SK-N-SH (cell line): Measurements from ENCODE around the gene CACFD1. TPM values are rescaled to one million over a fixed set of nuclear protein-coding genes. Genes with fewer than 3 reads are reported as not detected.
A peak's percentile ranks its signal among the peaks of the same experiment; 100 is the strongest.

Experiments used
- CTCF ChIA-PET: fragments of 300-600, 350-600 bp; formaldehyde crosslinking; extraction: SDS; loops from one replicate; lab custom pipeline; 2021; lab: Yijun Ruan, JAX
- POLR2A ChIA-PET: fragments of 350-600 bp; sonication (Branson Sonifier 250); formaldehyde crosslinking; extraction: SDS; loops from one replicate; lab custom pipeline; 2020; ENCODE audit warnings: antibody characterized with exemption, inconsistent platforms; lab: Yijun Ruan, JAX
- DNase-seq: peaks from one replicate; pipeline ENCODE4 v3.0.0; 2012
- H2AFZ ChIP-seq: fragments of 200-600 bp; sonication (generic); 2 replicates; pipeline ENCODE4 v1.8.1; 2016; ENCODE audit warnings: antibody characterized with exemption, mild to moderate bottlenecking, low read depth
- H3F3A ChIP-seq: fragments of 200-600 bp; sonication (generic); replicated peaks from 2 replicates; pipeline ENCODE3; 2016; ENCODE audit warnings: antibody characterized with exemption, mild to moderate bottlenecking; ENCODE audit not compliant: insufficient read depth
- H3K27ac ChIP-seq, 2 experiments: fragments of 200-500 bp in 1 of 2; fragments of 200-600 bp in 1 of 2; sonication (Bioruptor generic) in 1 of 2; sonication (generic), shearing (Covaris generic) in 1 of 2; 2 replicates each; pipeline versions ENCODE4 v1.5.1 to v1.6.1; 2014 to 2016; ENCODE audit warnings: low read depth in 2 of 2, inconsistent platforms in 1 of 2, low read length in 1 of 2, mild to moderate bottlenecking in 1 of 2, mixed read lengths in 1 of 2
- H3K27me3 ChIP-seq: fragments of 200-600 bp; sonication (generic), shearing (Covaris generic); 2 replicates; pipeline ENCODE4 v1.6.1; 2016; ENCODE audit warnings: mixed run types; ENCODE audit not compliant: insufficient read depth
- H3K36me3 ChIP-seq, 2 experiments: fragments of 200-500 bp in 1 of 2; fragments of 200-600 bp in 1 of 2; sonication (Bioruptor generic) in 1 of 2; sonication (generic) in 1 of 2; replicated peaks in 1 of 2; 2 replicates each; pipeline versions ENCODE3 to v1.5.1; 2014 to 2016; ENCODE audit warnings: low read length in 1 of 2, mild to moderate bottlenecking in 1 of 2; ENCODE audit not compliant: insufficient read depth in 2 of 2, control insufficient read depth in 1 of 2
- H3K4me1 ChIP-seq, 2 experiments: fragments of 200-500 bp in 1 of 2; fragments of 200-600 bp in 1 of 2; sonication (Bioruptor generic) in 1 of 2; sonication (generic), shearing (Covaris generic) in 1 of 2; 2 replicates each; pipeline versions ENCODE4 v1.5.1 to v1.6.1; 2014 to 2016; ENCODE audit warnings: low read depth in 1 of 2, low read length in 1 of 2, mixed run types in 1 of 2; ENCODE audit not compliant: insufficient read depth in 2 of 2, control insufficient read depth in 1 of 2
- H3K4me2 ChIP-seq: fragments of 200-600 bp; sonication (generic), shearing (Covaris generic); 2 replicates; pipeline ENCODE4 v1.6.1; 2017; ENCODE audit warnings: mixed run types
- H3K4me3 ChIP-seq, 2 experiments: fragments of 200-500 bp in 1 of 2; fragments of 200-600 bp in 1 of 2; sonication (Bioruptor generic) in 1 of 2; sonication (generic), shearing (Covaris generic) in 1 of 2; 2 replicates each; pipeline versions ENCODE4 v1.5.1 to v1.8.1; 2014 to 2016; ENCODE audit warnings: low read depth in 2 of 2, inconsistent platforms in 1 of 2, low read length in 1 of 2, mild to moderate bottlenecking in 1 of 2, mixed read lengths in 1 of 2, moderate library complexity in 1 of 2
- H3K79me2 ChIP-seq: fragments of 200-600 bp; sonication (generic); 2 replicates; pipeline ENCODE4 v1.8.1; 2017; ENCODE audit warnings: mild to moderate bottlenecking; ENCODE audit not compliant: insufficient read depth
- H3K9ac ChIP-seq: fragments of 200-600 bp; sonication (generic); 2 replicates; pipeline ENCODE4 v1.6.1; 2017; ENCODE audit warnings: mixed run types
- H3K9me2 ChIP-seq: fragments of 200-600 bp; sonication (generic); 2 replicates; pipeline ENCODE4 v1.6.1; 2017; ENCODE audit warnings: mixed run types
- H3K9me3 ChIP-seq: fragments of 200-600 bp; sonication (generic); 2 replicates; pipeline ENCODE4 v1.6.1; 2017; ENCODE audit warnings: mixed run types, mild to moderate bottlenecking, moderate library complexity
- H4K20me1 ChIP-seq: fragments of 200-600 bp; sonication (generic); 2 replicates; pipeline ENCODE4 v1.6.1; 2017; ENCODE audit warnings: mild to moderate bottlenecking, mixed run types; ENCODE audit not compliant: insufficient read depth
- CHD2 ChIP-seq: fragments of 150-350 bp; IDR thresholded peaks from 2 replicates; pipeline ENCODE4 v1.6.1; 2018; ENCODE audit warnings: low read length; ENCODE audit not compliant: partially characterized antibody
- ELF1 ChIP-seq: IDR thresholded peaks from 2 replicates; pipeline ENCODE4 v1.4.0; 2012
- FOXJ3 ChIP-seq: sonication (generic); formaldehyde crosslinking; IDR thresholded peaks from 2 replicates; pipeline ENCODE4 v1.5.1; 2020; ENCODE audit warnings: mild to moderate bottlenecking, missing genetic modification reagents
- FOXM1 ChIP-seq: IDR thresholded peaks from 2 replicates; pipeline ENCODE4 v1.4.0; 2012; ENCODE audit warnings: low read depth, mild to moderate bottlenecking
- GABPA ChIP-seq: IDR thresholded peaks from 2 replicates; pipeline ENCODE4 v1.4.0; 2012; ENCODE audit warnings: low read depth, mild to moderate bottlenecking
- GATA2 ChIP-seq: sonication (generic); formaldehyde crosslinking; IDR thresholded peaks from 2 replicates; pipeline ENCODE4 v1.5.0; 2020; ENCODE audit warnings: mild to moderate bottlenecking, missing genetic modification reagents
- MEF2A ChIP-seq: IDR thresholded peaks from 2 replicates; pipeline ENCODE4 v1.4.0; 2012; ENCODE audit warnings: low read depth, borderline replicate concordance
- MXI1 ChIP-seq: IDR thresholded peaks from 2 replicates; pipeline ENCODE4 v1.6.1; 2012; ENCODE audit warnings: mild to moderate bottlenecking, low read depth, low read length, improper control_type of control experiment
- RAD21 ChIP-seq: IDR thresholded peaks from 2 replicates; pipeline ENCODE4 v1.6.1; 2012; ENCODE audit warnings: mild to moderate bottlenecking, low read length
- RFX5 ChIP-seq: IDR thresholded peaks from 2 replicates; pipeline ENCODE4 v1.6.1; 2012; ENCODE audit warnings: mild to moderate bottlenecking, improper control_type of control experiment, low read length
- RXRA ChIP-seq: IDR thresholded peaks from 2 replicates; pipeline ENCODE4 v1.4.0; 2012; ENCODE audit warnings: low read depth, mild to moderate bottlenecking, borderline replicate concordance
- SIN3A ChIP-seq: IDR thresholded peaks from 2 replicates; pipeline ENCODE4 v1.6.1; 2012; ENCODE audit warnings: low read depth, mild to moderate bottlenecking, low read length, moderate library complexity, borderline replicate concordance
- TAF1 ChIP-seq: IDR thresholded peaks from 2 replicates; pipeline ENCODE4 v1.6.1; 2012; ENCODE audit warnings: low read depth, mild to moderate bottlenecking, low read length, moderate library complexity, borderline replicate concordance
- TCF12 ChIP-seq: IDR thresholded peaks from 2 replicates; pipeline ENCODE4 v1.4.0; 2012
- YY1 ChIP-seq: IDR thresholded peaks from 2 replicates; pipeline ENCODE4 v1.4.0; 2012; ENCODE audit warnings: low read depth, mild to moderate bottlenecking
- WGBS: methylation state at CpG from one replicate; pipeline ENCODE4 v1.1.6; 2017; ENCODE audit warnings: low lambda C conversion rate; 5-methylcytosine and 5-hydroxymethylcytosine counted together
- polyA plus RNA-seq, 3 experiments: library from polyadenylated mRNA; depleted of rRNA; stranded (reverse); fragments of >200 nt; gene quantifications; 2 replicates each; pipeline ENCODE4 v1.2.3, GENCODE V29; 2012
- TF ChIP-seq, protein P1 (sequence below): IDR thresholded peaks from 2 replicates; pipeline ENCODE4 v1.4.0; 2012; ENCODE audit warnings: low read depth
- TF ChIP-seq, protein P2 (sequence below): IDR thresholded peaks from 2 replicates; pipeline ENCODE4; 2012
- TF ChIP-seq, protein P3 (sequence below): IDR thresholded peaks from 2 replicates; pipeline ENCODE4 v1.4.0; 2012; ENCODE audit warnings: low read depth, borderline replicate concordance
- TF ChIP-seq, protein P4 (sequence below): fragments of 150-350 bp; IDR thresholded peaks from 2 replicates; pipeline ENCODE4 v1.6.1; 2017; ENCODE audit warnings: antibody characterized with exemption, low read length, low read depth, borderline replicate concordance
- TF ChIP-seq, protein P5 (sequence below): IDR thresholded peaks from 2 replicates; pipeline ENCODE4 v1.6.1; 2012; ENCODE audit warnings: mild to moderate bottlenecking, low read depth, low read length, moderate library complexity

CACFD1 gene
- polyA plus RNA-seq, 1 of the 3 experiments (the other 2 are of a cell fraction), result 16.8 TPM

DNA sequence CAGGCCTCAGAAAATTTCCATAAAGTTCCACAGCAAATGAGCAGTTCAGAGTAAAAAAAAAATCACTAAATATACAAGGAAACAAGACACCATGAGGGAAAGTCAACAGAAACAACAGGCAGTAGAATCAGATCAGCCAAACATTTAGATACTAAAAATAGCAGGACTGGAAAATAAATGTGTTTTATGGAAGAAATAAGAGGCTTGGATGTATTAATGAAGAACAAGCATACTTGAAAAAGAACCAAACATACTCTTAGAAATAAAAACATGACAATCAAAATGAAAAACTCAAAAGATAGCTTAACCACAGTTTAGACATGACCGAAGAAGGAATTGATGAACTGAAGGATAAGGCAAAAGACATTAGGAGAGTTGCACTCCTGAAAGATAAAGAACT lies 42.3 kb downstream of the CACFD1 start:
- Histone ChIP-seq H3F3A (no peaks in the 10 kb centered on the region), H3K9me2 (no peaks in the 10 kb centered on the region), H3K4me3 (no peak overlapping the region), H3K27ac (no peak overlapping the region), H3K27me3 (no peaks in the 10 kb centered on the region), H4K20me1 (no peaks in the 10 kb centered on the region), H3K79me2 (no peaks in the 10 kb centered on the region), H2AFZ (no peak overlapping the region), H3K4me2 (no peak overlapping the region)
- POLR2A ChIA-PET, result no interaction called here
- DNase-seq, result no peak
- 53% methylated on average over 1 of the region's 1 CpG for WGBS
- TF ChIP-seq YY1, result no peak
- no peak for TF ChIP-seq GABPA
- no peak for TF ChIP-seq CHD2
- no peak for TF ChIP-seq MXI1
- TF ChIP-seq RXRA, result no peak
- TF ChIP-seq, protein P1, sequence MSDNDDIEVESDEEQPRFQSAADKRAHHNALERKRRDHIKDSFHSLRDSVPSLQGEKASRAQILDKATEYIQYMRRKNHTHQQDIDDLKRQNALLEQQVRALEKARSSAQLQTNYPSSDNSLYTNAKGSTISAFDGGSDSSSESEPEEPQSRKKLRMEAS, result no peak
- TF ChIP-seq GATA2 (CRISPR knock-in tag), result no peak
- TF ChIP-seq, protein P2, sequence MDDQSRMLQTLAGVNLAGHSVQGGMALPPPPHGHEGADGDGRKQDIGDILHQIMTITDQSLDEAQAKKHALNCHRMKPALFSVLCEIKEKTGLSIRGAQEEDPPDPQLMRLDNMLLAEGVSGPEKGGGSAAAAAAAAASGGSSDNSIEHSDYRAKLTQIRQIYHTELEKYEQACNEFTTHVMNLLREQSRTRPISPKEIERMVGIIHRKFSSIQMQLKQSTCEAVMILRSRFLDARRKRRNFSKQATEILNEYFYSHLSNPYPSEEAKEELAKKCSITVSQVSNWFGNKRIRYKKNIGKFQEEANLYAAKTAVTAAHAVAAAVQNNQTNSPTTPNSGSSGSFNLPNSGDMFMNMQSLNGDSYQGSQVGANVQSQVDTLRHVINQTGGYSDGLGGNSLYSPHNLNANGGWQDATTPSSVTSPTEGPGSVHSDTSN, result no peak
- TF ChIP-seq, protein P3, sequence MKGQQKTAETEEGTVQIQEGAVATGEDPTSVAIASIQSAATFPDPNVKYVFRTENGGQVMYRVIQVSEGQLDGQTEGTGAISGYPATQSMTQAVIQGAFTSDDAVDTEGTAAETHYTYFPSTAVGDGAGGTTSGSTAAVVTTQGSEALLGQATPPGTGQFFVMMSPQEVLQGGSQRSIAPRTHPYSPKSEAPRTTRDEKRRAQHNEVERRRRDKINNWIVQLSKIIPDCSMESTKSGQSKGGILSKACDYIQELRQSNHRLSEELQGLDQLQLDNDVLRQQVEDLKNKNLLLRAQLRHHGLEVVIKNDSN, result no peak
- TF ChIP-seq RAD21, result no peak
- no peak for TF ChIP-seq TCF12
- no peak for TF ChIP-seq SIN3A
- no peak for TF ChIP-seq ELF1
- TF ChIP-seq, protein P4, sequence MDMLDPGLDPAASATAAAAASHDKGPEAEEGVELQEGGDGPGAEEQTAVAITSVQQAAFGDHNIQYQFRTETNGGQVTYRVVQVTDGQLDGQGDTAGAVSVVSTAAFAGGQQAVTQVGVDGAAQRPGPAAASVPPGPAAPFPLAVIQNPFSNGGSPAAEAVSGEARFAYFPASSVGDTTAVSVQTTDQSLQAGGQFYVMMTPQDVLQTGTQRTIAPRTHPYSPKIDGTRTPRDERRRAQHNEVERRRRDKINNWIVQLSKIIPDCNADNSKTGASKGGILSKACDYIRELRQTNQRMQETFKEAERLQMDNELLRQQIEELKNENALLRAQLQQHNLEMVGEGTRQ, result no peak
- TF ChIP-seq RFX5, result no peak
- TF ChIP-seq, all 33 proteins: peak for 0
- Histone ChIP-seq H3K36me3 (no peaks in the 10 kb centered on the region), H3K9me3 (no peaks in the 10 kb centered on the region), H3K4me1 (peaks cover 0 to 25% of the 10 kb centered on the region in 2 experiments; a peak in 1 of 4 replicates), H3K9ac (no peak overlapping the region)
- CTCF ChIA-PET, result no interaction called here

DNA sequence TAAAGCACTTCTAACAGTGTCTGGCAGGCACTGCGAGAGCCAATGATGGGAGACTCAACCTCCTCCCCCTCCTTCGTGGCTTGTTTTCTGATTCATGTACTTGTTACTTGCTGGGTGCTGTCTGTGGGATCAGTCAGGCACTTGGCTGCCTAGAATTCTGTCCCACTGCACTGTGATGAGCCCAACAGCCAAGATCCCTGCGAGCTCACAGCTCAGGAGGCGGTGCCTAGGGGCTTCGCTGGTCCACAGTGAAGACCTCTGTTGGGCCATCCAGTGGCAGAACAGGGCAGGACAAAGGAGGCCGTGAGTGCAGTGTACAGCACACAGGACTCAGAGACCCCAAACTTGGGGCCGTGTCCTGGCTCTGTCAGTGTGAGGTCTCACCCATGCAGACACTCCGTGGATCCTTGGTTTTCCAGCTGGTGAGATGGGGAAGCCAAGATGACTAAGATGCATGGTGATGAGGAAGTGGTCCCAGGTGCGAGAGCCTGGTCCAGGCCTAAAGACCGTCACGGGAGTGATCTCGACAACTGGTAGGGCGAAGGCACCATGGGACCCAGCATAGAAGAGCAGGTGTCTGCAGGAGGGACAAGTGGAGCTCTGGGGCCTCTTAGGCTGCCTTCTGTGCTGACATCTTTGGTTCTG lies 45.5 kb downstream of the CACFD1 start:
- 79% methylated on average over 12 of the region's 13 CpGs for WGBS
- peak; percentile 36 for DNase-seq
- H3K27ac ChIP-seq, result peak overlapping the region in 1 of 2 experiments; percentile 91; a peak in 2 of 4 replicates
- ChIA-PET CTCF (interaction anchor here (0.6 to 1.5 kb wide), 5 partner anchors 11 to 276 kb away, joined by 3 to 7 read pairs (median 4); no protein-coding TSS in a partner anchor), POLR2A (interaction anchor here (0.8 to 1.9 kb wide), 8 partner anchors 9 to 156 kb away, joined by 3 to 8 read pairs (median 4); partner anchors contain the start of gene DBH)
- H3K27me3 ChIP-seq, result no peaks in the 10 kb centered on the region
- no peaks in the 10 kb centered on the region for H3K79me2 ChIP-seq
- no peak overlapping the region for H3K9ac ChIP-seq
- H3K9me3 ChIP-seq, result no peaks in the 10 kb centered on the region
- no peaks in the 10 kb centered on the region for H3K9me2 ChIP-seq
- H3K4me3 ChIP-seq, result no peak overlapping the region
- peaks cover 0 to 40% of the 10 kb centered on the region in 2 experiments; a peak in 1 of 4 replicates for H3K4me1 ChIP-seq
- H2AFZ ChIP-seq, result no peak overlapping the region
- H4K20me1 ChIP-seq, result no peaks in the 10 kb centered on the region
- H3F3A ChIP-seq, result no peaks in the 10 kb centered on the region
- no peak overlapping the region for H3K4me2 ChIP-seq
- no peaks in the 10 kb centered on the region for H3K36me3 ChIP-seq
- no peak for TF ChIP-seq TAF1
- TF ChIP-seq, protein P5, sequence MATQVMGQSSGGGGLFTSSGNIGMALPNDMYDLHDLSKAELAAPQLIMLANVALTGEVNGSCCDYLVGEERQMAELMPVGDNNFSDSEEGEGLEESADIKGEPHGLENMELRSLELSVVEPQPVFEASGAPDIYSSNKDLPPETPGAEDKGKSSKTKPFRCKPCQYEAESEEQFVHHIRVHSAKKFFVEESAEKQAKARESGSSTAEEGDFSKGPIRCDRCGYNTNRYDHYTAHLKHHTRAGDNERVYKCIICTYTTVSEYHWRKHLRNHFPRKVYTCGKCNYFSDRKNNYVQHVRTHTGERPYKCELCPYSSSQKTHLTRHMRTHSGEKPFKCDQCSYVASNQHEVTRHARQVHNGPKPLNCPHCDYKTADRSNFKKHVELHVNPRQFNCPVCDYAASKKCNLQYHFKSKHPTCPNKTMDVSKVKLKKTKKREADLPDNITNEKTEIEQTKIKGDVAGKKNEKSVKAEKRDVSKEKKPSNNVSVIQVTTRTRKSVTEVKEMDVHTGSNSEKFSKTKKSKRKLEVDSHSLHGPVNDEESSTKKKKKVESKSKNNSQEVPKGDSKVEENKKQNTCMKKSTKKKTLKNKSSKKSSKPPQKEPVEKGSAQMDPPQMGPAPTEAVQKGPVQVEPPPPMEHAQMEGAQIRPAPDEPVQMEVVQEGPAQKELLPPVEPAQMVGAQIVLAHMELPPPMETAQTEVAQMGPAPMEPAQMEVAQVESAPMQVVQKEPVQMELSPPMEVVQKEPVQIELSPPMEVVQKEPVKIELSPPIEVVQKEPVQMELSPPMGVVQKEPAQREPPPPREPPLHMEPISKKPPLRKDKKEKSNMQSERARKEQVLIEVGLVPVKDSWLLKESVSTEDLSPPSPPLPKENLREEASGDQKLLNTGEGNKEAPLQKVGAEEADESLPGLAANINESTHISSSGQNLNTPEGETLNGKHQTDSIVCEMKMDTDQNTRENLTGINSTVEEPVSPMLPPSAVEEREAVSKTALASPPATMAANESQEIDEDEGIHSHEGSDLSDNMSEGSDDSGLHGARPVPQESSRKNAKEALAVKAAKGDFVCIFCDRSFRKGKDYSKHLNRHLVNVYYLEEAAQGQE, result no peak
- TF ChIP-seq MEF2A, result no peak
- no peak for TF ChIP-seq CHD2
- no peak for TF ChIP-seq RFX5
- TF ChIP-seq FOXM1, result no peak
- no peak for TF ChIP-seq GABPA
- no peak for TF ChIP-seq RXRA
- no peak for TF ChIP-seq RAD21
- TF ChIP-seq FOXJ3 (CRISPR knock-in tag), result no peak
